H4 (cell line): ENCODE results near the gene RNF5. TPM values are rescaled to one million over a fixed set of nuclear protein-coding genes. Genes with fewer than 3 reads are reported as not detected.
"Not testable (repeated sequence)": the region's sequence is repeated elsewhere in the genome, so short reads cannot be mapped to it uniquely, and the experiment has no call there.

Experiments used
- DNase-seq: peaks from one replicate; pipeline ENCODE4 v3.0.0-alpha.2; 2015; ENCODE audit warnings: low spot score
- total RNA-seq: library from RNA; depleted of rRNA; stranded (reverse); fragments of >200 nt; shearing (Covaris generic); gene quantifications from 2 replicates; pipeline ENCODE4 v1.2.3, GENCODE V29; 2014

Gene RNF5
- total RNA-seq, 1 experiment from 2014 or later = 56.9 TPM

- peak; percentile 91 for DNase-seq
Measured at GRCh38 chr6:32175711-32176475, 2.3 kb upstream of the RNF5 start, which contains the start of gene AGPAT1. TSS of gene AGPAT1 (minus strand) at chr6:32176084. CDS start at chr6:32171496, 4,588 bp downstream.

GRCh38 chr6:32176476-32177182, 1.6 kb upstream of the RNF5 start:
- peak; percentile 53 for DNase-seq

DNA sequence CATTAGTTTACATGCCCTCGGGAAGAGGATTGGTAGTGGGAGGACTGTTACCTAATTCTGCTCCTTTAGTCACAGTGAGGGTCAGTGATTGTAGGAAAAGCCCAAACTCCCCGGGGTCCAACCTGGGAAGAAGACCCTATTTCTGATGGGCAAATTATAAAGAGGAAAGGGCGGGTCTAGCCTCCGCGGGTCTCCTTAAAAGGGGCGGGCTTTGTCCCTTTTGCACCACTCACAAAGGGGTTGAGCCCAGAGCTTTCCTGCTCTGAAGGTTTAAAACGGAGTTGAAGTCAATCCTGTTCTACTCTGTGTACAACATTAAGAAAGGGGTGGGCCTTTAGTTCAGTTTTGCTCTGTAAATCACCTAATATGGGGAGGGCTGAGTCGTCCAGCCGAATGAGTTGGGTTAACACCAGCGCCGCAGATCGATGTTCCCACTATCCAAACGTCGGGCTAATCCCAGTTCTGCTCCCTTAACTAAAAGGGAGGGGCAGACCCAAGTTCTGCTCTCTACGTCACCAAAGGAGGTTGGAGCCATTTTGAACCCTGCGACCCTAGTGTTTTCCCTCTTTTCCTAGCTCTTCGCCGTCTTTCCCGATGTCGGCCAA, 920 bp upstream of the RNF5 start:
- no peak for DNase-seq

GRCh38 chr6:32178547-32179440, 589 bp downstream of the RNF5 start:
- DNase-seq = no peak

GRCh38 chr6:32179766-32180405, 1.7 kb downstream of the RNF5 start:
- no peak for DNase-seq

DNA sequence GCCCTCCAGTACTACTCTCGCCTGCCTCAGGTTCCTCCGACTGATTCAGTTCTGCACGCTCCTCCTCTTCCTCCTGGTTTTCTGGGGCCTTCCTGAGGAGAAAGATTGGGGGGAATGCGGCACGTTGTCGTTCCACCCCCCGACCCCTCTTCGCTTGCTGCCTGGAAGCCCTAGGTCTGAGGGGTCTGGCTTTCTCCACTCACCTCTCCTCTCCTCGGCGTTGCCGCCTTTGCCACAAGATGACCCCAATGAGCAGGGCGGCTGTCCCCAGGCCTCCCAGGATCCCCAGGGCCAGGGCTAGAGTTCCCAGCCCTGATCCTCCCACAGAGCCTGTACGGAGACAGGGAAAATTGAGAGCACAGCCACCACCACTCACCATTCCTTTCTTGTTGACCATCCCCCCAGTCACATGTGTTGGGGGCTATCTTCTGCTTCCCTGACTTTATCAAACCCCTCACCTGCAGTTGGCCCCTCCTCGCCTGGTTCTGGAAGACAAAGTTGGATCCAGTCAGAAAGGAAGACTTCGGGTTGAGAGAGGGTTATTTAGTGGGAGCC, 3.0 kb downstream of the RNF5 start:
- DNase-seq = no peak

DNA sequence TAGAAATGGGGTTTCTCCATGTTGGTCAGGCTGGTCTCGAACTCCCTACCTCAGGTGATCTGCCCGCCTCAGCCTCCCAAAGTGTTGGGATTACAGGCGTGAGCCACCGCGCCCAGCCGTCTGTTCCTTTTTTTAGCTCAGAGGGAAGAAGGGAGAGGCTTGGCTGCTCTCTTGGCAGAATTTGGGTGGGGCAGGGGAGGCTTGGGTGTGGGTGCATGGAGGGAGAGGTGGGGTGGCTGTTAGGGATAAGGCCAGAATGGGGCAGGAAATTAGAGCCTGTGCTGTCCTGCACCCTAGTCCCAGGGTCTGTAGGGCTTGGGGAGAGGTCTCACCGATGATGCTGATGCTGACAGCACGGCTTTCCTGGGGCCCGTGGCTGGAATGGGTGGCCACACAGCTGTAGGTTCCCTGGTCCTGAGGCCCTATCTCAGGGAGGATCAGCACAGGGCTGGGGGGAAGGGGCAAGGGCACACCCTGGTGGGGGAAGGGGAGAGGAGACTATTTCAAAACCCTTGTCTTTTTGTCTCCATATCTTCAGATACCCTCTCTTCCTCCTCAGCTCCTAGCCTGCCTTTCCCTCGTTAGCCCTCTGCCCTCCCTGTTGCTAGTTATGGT, 3.8 kb downstream of the RNF5 start:
- DNase-seq = no peak

GRCh38 chr6:32182555-32182981, 4.4 kb downstream of the RNF5 start:
- no peak for DNase-seq

DNA sequence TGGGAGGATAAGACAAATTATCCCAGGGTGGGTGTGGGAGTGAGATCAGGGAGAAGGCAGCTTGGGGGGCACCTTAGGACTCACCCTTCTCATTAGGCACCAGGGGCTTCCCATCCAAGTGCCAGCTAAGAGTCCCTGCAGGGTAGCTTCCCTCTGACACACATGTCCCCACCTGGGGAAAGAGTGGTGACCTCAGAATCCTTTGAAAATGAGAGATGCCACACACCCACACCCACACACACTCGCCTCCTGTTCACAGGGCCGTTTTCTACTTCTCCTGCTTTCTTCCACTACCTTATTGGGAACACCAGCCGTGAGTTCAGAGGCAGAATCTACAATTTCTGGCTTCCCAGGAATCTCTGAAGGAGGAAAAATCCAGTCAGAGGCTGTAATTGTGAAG, 4.8 kb downstream of the RNF5 start:
- no peak for DNase-seq

GRCh38 chr6:32183483-32184083, 5.4 kb downstream of the RNF5 start:
- no peak for DNase-seq

DNA sequence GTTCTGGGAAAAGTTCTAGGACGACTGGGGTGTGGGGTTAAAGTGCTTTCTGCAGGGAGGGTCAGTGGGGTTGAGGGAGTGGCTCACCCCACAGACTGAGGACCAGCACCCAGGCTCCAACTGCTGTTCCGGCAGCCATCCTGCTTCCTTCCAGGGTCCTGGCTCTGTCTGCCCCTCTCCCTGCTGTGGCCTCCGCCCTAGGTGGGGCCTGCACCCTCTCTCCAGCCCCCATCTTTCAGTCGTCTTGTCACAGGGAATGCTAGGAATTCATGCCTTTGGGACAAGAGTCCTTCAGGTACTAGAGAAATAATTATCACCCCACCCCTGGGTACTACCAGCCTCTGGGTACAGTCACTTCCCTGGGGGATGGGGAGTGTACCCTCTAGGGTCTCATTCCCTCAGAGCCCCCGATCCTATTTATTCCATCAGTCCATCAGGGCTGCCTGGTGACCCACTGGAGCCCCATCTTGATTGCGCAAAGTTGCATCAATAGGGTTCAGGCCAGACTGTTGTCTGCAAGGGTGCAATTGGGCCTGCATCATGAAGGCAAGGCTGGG, 6.0 kb downstream of the RNF5 start, which contains the start of gene AGER:
Gene AGER, minus strand, starts transcription at position 170 of the 557 bp plus-strand sequence. Its CDS starts 31 bp downstream, at position 139.
- DNase-seq = no peak

GRCh38 chr6:32185681-32186131, 7.5 kb downstream of the RNF5 start:
- DNase-seq = peak; percentile 86

DNA sequence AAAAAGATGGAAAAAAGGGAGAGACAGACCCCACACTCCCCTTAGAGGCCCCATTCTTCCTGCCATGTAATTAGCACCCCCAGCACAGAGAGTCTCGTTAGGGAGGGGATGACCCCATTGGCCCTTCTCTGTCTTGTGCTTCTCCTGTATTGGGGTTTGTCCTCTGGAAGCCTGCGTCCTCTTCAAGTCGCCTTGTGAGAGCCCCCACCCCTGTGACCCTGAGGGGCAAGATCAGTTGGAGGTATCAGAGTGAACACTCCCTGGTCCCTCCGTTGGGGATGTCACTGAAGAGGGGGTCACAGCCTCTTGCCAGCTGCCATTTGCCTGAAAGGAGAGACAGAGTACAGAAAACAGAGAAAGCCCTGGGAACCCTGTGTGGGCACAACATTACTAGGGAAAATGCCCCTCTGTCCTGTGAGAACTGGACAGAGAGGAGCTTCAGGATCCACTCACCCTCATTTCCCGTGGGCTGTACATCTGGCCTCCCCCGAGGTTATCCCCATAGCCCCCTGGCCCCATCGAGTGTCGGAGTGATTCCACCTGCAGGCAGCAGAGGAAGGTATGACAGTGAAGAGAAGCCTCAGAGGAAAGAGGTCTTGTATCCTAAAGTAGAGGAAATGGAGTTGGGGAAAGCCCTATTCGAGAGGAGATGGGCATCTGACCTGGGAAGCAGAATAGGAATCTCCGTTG, 8.1 kb downstream of the RNF5 start:
- DNase-seq = not testable (repeated sequence)

- DNase-seq = no peak
Measured at GRCh38 chr6:32187009-32187709, 9.0 kb downstream of the RNF5 start.

- DNase-seq = not testable (repeated sequence)
Measured at GRCh38 chr6:32187725-32188380, 9.6 kb downstream of the RNF5 start.

DNA sequence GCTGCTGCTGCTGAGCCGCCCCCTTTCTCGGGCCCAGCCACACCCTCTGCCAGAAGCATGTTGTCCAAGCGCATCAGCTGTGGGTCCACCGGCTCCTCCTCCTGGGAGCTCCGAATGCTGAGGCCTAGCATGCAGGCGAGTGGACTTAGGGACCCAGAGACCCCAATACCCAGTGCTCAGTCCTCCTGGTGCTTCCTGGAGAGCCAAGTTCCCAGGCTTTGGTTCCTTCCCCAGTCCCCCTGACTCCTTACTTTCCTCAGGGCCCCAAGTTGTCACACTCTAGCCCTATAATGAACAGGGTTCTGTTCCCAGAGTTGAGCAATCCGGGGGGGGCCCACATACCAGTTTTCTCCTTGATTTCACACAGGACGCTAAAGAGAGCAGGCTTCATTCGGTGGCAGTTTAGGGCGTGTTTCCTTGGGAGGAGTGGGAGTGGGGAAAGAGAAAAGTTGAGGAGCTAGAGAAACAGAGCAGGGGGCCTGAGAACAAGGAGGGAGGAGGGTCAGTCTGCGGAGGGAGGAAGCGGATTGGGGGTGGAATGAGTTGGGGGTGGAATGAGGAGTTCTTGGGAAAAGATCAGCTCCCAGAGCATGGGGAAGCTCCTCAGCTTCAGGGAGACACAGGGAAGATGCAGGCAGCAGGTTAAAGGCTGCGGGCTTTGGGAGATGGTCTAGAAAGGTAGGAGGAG, 10.3 kb downstream of the RNF5 start:
- DNase-seq = no peak
